Caki2 (cell line): ENCODE results near the gene ABL2. TPM values are rescaled to one million over a fixed set of nuclear protein-coding genes. Genes with fewer than 3 reads are reported as not detected.
"Not testable (repeated sequence)": the region's sequence is repeated elsewhere in the genome, so short reads cannot be mapped to it uniquely, and the experiment has no call there.

Experiments
- DNase-seq: peaks from one replicate; pipeline ENCODE4 v3.0.0-alpha.2; 2015; ENCODE audit warnings: low read depth
- in situ Hi-C: cut with HindIII; loops from 2 replicates; pipeline ENCODE4 v1.10.0; 2016; ENCODE audit warnings: low sequenced_read_pairs, low pct_unique_long_range_greater_than_20kb, mixed read lengths
- total RNA-seq: library from RNA; depleted of rRNA; stranded (reverse); fragments of >200 nt; shearing (Covaris generic); gene quantifications from 2 replicates; pipeline ENCODE4 v1.2.3, GENCODE V29; 2014; ENCODE audit warnings: low replicate concordance

Gene ABL2
- total RNA-seq, 1 experiment from 2014 or later = 9.4 TPM

DNA sequence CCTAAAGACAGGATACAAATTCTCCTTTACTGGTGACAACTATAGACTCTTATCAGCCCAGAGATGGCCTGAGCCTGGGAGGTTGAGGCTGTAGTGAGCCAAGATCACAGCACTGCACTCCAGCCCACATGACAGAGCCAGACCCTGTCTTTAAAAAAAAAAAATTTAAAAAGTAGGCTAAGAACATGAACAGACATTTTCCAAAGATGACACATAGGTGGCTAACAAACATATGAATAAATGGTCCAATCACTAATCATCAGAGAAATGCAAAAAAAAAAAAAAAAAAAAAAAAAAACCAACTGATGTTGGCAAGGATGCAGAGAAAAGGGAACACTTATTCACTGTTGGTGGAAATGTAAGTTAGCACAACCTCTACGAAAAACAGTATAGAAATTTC, 82.6 kb downstream of the ABL2 start:
- DNase-seq = no peak
- in situ Hi-C loops = no loop called here

DNA sequence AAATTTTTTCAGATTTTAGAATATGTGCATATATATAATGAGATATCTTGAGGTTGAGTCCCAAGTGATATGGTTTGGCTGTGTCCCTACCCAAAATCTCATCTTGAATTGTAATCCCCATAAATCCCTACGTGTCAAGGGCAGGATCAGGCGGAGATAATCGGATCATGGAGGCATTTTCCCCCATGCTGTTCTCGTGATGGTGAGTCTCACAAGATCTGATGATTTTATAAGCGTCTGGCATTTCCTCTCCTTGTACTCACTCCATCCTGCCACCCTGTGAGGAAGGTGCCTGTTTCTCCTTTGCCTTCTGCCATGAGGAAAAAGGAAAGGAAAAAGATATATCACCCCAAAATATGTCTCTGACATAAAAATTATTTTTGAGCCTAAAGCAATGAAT, 83.0 kb downstream of the ABL2 start:
- DNase-seq = no peak
- in situ Hi-C loops = no loop called here

DNA sequence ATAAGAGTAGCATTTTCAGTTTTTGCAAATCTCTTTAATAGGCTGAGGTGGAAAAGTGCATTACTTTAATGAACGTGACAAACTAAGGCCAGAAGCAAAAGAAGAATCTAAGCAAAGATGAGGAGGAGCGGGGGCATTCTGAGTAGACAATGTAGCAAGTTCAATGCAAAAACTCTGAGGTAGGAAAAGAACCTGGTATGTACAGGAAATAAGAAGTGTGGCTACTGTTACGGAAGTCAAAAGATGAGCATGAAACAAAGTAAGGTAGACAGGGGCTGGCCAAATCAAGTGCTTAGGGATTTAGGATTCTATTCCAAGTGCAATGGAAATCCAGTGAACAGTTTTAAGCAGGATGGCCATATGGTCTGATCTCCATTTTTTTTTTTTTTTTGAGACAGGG, 84.0 kb downstream of the ABL2 start:
- in situ Hi-C loops = no loop called here
- DNase-seq = no peak

DNA sequence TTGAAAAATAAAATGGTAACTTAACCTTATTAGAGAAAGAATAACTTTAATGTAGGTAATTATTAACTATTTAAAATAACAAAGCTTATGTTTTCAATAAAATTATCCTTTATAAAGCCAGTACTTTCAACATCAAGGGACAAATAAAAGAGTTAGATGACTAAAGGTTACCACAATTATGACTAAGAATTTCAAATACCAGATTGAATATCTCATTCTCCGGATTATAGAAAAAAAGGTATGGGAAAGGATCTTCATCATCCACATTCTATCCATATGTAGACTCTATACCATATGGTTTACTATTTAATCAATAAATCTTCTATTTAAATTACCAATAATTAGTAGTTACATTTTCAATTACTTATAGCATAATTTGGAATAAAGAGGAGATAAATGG, 84.9 kb downstream of the ABL2 start:
- no peak for DNase-seq
- in situ Hi-C loops = no loop called here

DNA sequence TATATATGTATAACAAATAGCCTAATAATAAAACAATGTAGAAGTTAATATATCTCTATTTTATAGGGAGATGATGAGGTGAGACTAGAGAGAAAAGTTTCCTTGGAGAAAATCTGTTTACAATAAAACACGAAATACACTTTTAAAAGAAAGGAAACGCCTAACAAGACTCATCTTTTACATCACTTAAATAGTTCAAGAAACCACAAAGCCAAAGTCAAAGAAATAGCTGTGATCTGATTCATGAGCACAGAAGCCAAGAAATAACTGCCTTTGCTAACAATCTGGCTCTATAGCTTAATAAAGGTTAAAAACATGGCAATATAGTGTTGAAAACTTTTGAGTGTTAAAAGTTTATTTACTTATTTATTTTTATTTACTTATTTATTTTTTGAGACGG, 86.2 kb downstream of the ABL2 start:
- in situ Hi-C loops = no loop called here
- DNase-seq = no peak

DNA sequence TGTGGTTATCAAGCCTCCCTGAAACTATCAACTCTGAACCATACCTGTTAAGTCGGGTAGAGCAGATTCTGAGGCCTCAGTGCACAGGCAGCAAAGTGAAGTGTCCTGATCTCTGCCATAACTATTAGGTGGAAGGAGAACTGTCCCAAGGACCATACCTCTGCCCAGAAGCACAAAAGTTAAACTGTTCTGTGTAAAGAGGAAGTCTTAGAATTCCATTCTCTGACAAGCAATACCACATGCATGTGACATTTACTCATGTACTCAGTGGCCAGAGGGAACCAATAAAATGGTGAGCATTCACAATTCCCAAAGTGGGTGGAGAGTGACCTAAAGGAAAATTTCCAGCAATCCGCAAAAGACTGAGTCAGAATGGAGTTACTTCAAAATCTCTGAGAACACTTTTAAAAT, 86.6 kb downstream of the ABL2 start:
- in situ Hi-C loops = no loop called here

DNA sequence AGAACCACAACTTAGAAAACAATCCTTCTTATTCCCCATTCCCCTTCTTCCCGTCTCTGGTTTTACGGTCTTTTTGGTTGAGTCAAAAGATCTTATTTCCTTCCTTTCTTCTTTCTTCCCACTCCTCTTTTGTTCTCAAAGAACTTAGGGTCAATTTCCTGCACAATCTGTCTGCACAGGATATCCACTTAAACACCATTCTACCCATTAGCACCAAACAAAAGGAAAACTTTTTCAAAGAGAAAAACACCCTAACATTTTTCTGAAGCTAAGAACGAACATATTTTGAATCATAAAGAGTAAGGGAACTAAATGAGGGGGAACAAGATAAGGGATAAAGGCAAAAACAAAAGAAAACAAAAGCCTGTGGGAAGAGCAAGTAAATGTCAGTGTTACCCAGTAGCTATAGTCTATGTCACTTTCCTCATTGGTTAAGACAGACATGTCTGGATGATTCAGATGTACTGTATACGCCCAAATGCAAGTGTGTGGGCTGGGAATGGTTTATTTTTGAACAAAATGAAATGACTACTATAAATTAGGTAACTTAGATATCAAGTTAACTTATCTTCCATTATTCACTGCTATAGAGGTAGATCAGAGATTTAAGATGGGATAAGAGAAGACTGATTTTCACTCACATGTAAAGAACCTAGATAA, 87.8 kb downstream of the ABL2 start:
- in situ Hi-C loops = no loop called here
- peak; percentile 30 for DNase-seq

More for the DNA sequence above, 86.6 kb downstream of the ABL2 start:
- peak; percentile 84 for DNase-seq

DNA sequence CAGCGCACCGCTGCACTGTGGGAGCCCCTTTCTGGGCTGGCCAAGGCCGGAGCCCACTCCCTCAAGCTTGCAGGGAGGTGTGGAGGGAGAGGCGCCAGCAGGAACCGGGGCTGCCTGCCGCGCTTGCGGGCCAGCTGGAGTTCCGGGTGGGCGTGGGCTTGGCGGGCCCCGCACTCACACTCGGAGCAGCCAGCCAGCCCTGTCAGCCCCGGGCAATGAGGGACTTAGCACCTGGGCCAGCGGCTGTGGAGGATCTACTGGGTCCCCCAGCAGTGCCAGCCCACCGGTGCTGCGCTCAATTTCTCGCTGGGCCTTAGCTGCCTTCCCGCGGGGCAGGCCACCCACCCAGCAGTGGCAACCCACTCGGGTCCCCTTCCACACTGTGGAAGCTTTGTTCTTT, 90.7 kb downstream of the ABL2 start:
- in situ Hi-C loops, DNase-seq: not testable (repeated sequence)

DNA sequence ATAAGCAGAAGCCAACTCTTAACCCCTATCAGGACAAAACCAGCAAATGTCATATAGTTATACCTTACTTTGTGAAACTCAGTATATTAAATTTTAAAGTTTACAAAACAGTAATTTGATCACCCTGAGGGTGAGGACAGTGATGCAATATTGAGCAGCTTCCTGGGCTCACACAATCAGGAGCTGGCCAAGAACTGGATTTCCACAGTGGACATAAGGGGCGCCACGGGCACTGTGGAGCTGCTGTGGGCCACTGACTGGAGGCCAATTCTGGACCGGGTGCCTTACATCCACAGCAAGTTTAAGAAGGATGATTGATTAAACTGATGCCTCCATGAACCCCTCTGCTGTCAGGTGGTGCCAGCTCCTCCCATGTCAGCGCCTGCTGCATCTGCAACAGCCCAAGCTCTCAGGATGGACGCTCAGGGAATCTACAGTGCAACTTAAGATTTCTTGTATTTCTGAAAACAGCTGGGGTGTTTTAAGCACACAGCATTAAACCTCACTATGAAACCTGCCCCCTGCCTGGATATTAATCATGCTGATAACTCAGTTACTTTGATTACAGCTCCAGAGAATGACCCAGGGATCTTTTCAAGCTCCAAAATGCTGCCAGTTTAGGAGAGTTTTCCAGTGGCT, 91.7 kb downstream of the ABL2 start:
- no peak for DNase-seq
- in situ Hi-C loops = no loop called here

DNA sequence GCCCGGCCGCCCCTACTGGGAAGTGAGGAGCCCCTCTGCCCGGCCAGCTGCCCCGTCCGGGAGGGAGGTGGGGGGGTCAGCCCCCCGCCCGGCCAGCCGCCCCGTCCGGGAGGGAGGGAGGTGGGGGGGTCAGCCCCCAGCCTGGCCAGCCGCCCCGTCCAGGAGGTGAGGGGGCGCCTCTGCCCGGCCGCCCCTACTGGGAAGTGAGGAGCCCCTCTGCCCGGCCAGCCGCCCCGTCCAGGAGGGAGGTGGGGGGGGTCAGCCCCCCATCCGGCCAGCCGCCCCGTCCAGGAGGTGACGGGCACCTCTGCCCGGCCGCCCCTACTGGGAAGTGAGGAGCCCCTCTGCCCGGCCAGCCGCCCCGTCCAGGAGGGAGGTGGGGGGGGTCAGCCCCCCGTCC, 93.8 kb downstream of the ABL2 start:
- in situ Hi-C loops, DNase-seq: not testable (repeated sequence)

DNA sequence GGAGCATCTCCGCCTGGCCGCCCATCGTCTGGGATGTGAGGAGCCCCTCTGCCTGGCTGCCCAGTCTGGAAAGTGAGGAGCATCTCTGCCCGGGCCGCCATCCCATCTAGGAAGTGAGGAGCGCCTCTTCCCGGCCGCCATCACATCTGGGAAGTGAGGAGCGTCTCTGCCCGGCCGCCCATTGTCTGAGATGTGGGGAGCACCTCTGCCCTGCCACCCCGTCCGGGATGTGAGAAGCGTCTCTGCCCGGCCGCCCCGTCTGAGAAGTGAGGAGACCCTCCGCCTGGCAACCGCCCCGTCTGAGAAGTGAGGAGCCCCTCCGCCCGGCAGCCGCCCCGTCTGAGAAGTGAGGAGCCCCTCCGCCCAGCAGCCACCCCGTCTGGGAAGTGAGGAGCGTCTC, 94.3 kb downstream of the ABL2 start:
- DNase-seq, in situ Hi-C loops: not testable (repeated sequence)

DNA sequence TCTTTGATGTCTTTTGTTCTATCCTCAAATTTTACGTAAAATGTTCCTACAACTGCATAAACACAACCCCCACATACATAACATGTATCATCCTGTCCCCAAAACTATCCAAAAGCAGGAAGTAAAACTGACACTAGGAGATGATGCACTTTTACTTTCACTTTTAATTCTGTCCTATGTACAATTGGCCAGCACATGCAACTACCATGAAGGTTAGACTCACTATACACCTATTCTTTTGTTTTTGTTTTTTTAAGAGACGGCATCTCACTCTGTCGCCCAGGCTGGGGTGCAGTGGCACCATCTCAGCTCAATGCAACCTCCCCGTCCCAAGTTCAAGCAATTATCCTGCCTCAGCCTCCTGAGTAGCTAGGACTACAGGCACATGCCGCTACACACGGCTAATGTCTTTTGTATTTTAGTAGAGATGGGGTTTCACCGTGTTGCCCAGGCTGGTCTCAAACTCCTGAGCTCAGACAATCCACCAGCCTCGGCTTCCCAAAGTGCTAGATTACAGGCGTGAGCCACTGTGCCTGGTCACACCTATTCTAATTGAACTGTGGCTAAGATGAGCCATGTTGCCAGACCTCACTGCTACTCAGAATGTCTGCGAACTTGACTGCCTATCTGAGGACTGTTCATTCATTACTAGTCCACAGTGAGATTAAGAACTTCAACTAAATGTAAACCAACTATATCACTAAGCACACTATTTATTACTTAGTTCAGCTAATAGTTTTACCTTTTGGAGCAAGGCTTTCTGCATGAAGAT, 99.6 kb downstream of the ABL2 start:
- peak; percentile 51 for DNase-seq
- in situ Hi-C loops = no loop called here

DNA sequence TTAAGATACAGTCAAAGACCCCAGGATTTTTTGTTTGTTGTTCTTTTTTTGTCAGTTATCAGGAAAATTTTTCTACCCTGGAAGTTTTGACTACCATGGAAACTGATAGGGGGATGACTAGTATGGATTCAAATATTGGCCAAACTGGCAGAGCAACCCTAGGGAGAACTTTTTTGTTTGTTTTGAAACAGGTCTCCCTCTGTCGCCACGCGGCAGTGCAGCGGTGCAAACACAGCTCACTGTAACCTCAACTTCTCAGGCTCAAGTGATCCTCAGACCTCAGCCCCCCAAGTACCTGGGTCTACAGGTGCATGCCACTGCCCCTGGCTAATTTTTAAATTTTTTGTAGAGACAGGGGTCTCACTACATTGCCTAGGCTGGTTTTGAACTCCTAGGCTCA, 101.0 kb downstream of the ABL2 start:
- in situ Hi-C loops = no loop called here
- no peak for DNase-seq

DNA sequence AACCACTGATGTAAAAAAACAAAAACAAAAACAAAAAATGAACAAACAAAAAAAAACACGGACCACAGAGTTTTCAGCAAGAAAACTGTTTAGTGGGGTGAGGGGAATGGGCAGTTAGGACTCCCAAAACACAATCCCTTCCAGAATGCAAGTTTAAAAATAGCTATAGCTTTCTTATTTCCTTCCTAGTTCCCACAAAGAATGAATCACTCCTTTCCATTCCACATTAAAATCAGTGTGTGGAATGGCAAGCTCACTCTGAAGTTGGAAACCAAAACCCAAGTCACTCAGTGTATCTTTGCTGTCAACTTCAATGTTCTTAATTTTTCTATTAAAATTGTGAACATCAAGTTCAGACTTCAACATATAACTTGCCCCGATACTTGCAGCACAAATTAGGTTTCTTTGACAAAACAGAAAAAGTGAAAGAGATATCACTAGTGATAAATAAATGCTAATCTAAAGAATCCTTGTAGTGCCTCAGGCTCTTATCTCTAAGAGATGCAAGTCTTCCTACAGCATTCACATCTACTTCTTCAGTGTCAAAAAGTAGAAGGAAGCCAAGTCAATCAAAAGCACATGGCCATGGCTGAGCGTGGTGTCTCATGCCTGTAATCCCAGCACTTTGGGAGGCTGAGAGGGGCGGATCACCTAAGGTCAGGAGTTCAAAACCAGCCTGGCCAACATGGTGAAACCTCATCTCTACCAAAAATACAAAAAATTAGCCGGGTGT, 102.1 kb downstream of the ABL2 start:
- in situ Hi-C loops = no loop called here
- no peak for DNase-seq

DNA sequence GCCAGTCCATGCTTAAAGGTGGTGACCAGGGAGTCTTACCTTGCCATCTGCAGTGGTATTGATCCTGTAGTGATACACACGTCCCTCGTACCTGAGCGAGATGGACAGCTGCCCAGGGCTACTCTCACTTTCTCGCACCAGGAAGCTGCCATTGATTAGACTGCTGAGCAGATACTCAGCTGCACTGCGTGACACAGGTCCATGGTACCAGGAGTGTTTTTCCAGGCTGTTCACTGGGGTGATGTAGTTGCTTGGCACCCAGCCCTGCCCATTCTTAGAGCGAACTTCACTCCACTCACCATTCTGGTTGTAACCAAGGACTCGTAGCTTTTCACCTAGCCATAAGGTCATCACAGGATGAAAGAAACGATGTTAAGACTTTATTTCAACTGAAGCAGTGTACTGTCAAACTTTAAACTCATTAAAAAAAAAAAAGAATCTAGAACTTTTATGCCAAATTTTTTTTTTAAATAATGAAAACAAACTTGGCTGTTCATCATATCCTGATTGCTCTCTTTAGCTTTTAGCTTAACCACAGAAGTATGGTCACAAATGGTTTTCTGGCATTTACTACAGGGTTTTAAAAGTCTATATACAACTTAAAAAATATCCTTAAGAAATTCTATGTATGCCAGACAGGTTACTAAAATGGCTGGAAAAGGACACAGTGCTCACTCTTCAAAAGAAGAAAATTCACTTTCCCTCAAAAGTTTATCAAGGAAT, 103.0 kb downstream of the ABL2 start:
- in situ Hi-C loops = no loop called here
- no peak for DNase-seq

DNA sequence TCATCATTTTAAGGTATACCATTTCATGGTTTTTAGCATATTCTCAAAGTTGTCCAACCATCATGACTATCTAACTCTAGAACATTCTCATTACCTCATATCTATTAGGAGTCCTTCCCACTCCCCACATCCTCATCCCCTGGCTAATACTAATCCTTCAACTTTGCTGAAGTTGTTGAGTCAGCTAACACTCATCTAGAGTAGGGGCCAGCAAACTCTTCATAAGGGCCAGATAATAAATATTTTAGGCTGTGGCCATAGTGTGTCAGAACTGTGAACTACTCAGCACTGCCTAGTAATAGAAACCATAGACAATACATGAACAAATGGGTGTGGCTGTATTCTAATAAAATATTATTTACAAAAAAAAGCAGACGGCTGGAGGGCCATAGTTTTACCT, 104.6 kb downstream of the ABL2 start:
- DNase-seq = no peak
- in situ Hi-C loops = no loop called here

DNA sequence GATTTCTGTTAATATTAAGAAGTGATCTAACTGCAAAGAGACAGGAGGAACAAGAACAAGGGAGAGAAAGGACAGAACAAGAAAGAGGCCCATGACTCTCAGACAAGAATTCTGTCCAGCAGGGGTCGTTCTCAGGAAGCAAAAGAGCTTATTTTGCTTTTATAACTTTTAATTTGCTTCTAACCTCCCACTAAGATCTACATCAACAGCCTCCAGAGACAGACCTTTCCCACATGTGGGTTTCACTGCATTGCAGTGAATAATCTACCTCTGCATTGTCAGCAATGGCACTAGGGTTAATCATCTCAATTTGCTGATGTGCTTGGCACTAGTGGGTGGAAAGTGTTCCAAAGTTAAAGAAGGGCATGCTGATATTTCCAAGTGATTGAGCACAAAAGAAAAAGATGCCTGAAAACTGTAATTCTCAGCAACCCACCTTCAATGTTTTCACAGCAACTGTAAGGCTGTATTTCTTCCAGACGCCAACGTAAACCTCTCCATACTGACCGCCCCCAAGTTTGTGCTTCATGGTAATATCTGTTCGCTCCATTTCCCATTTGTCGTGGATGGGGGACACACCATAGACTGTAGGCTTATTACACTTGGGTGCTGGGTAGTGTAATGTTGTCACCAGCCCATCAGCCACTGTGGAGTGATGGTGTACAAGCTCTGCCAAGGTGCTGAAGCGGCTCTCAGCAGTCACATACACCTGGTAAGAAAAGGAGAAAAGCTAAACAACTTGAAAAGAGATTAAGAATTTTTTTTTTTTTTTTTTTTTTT, 108.1 kb downstream of the ABL2 start:
- peak; percentile 68 for DNase-seq
- in situ Hi-C loops = no loop called here

DNA sequence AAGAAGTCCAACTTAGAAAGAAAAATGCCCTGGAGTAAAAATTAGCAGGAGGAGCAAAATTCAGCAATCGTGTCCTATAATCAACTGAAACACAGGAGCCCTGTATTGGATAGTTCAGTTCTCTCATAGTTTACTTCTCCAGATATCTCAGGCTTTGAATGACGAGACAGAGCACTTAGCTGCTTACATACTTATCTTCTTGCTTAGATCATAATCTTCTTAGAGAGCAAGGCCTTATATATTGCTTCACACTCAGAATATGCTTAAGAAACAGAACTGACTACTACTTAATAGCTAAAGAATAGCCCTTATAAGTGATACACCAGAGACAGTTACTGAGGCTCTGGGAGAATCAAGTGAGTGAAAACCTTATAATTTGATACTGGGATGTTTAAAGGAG, 108.7 kb downstream of the ABL2 start:
- no peak for DNase-seq
- in situ Hi-C loops = no loop called here
